GM12874 (cell line): ENCODE data around the gene FAM107A.

ENCODE experiments used
- TF ChIP-seq, protein P1 (sequence below): IDR thresholded peaks from 2 replicates; pipeline ENCODE4 v1.5.1; 2011; ENCODE audit warnings: low read depth, mild to moderate bottlenecking, control low read depth, low read length, moderate library complexity; ENCODE audit not compliant: insufficient read depth

The FAM107A gene

DNA sequence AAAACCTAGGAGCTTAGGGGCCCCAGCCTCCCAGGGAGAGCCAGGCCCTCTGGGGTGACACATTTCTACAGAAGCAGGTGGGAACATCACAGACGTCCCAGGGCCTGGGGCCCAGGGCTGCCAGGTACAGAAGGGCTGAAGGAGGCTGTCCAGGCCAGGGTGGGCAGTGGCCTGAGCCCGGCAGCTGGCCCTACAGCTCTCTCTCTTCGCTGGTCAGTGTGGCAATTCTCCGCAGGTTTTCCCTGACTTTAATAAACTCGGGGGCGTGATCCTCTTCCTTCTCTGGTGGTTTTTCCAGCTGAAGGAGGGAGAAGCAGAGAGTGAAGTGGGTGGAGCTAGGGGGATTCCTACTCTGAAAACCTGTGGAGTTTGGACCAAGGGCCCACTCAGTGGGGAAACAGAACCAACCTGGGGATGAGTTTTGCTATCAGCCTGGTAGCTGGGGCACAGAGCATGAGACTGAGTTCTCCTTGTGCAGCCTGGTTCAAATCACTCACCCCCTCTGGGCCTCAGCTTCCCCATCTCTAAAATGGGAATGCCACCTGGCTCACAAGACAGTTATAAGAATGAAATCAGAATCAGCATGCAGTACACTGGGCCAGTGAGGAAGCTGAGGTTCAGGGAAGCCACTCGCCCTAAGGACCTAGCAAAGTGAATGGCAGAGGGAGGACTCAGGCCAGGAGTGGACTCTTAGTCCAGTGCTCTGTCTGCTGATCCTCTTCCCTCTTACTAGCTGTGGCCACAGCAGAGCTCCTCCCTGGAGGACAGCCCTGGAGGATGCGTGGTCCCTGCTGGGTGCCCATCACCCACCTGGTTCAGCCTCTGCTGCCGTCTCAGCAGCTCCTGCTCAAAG, 10.6 kb downstream of the FAM107A start:
- TF ChIP-seq, protein P1, sequence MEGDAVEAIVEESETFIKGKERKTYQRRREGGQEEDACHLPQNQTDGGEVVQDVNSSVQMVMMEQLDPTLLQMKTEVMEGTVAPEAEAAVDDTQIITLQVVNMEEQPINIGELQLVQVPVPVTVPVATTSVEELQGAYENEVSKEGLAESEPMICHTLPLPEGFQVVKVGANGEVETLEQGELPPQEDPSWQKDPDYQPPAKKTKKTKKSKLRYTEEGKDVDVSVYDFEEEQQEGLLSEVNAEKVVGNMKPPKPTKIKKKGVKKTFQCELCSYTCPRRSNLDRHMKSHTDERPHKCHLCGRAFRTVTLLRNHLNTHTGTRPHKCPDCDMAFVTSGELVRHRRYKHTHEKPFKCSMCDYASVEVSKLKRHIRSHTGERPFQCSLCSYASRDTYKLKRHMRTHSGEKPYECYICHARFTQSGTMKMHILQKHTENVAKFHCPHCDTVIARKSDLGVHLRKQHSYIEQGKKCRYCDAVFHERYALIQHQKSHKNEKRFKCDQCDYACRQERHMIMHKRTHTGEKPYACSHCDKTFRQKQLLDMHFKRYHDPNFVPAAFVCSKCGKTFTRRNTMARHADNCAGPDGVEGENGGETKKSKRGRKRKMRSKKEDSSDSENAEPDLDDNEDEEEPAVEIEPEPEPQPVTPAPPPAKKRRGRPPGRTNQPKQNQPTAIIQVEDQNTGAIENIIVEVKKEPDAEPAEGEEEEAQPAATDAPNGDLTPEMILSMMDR, result no peak

DNA sequence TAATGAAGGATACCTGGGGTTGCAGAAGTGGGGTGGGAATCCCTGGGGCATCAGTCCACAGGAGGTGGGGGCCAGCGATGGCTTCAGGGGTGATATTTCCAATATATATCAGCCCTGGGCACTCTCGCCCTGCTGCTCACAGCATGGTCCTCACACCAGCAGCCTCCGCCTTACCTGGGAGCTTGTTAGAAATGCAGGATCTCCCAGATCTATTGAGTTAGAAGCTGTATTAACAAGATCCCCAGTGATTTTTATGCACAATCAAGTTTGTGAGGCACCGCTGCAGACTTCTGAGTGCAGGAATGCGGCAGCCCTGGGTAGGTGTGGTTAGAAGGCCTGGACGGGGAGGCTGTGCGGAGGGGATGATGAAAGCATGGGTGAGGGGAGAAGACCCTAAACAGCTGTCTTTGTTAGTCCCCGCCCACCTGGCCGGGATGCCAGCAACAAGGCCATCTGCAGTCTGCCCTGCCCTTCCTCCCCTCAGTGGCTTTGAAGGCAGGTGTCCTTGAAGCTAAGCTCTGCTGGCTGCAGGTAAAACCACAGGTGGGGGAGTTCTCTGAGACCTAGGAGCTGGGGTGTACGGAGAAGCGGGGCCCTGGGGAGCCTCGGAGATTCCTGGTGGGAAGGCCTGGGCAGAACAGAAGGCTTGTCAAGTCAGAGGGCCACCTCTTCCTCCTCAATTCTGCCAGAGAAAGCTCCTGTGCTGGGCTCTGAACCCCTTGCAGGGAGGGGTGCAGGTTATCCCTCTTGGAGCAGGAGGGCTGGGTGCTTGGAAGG, 11.4 kb downstream of the FAM107A start:
- TF ChIP-seq, protein P1, result no peak

DNA sequence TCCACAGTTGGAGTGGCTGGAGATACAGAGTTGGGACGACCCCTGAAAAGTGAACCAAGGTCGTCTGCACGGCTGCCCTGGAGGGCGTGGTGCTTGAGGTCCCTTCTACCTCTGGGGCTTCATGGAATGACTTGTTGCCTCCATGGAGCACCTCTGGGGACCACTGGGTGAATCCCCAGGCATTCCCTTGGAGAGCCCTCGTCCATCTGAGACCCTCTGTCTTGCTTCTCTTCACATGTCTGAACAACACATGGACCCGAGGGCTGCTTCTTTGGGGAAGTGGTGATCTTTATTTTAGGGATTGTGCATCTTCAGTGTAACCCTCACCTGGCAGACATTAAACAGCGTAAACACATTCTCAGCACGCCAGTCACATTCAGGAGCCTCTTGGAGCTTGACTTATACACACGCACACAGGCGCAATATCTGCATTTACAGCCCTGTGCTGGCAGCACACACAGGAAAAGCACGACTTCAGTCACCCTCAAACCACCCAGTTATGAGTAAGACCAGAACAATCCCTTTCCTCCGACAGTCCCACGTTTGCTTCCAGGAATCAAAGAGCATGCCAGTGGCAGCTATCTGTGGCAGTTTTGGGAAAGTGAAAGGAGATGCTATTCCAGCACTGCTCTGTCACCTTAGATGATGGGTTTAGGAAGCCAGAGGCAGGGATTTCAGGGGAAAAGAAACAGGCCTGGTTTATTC, 12.6 kb downstream of the FAM107A start:
- TF ChIP-seq, protein P1, result no peak

DNA sequence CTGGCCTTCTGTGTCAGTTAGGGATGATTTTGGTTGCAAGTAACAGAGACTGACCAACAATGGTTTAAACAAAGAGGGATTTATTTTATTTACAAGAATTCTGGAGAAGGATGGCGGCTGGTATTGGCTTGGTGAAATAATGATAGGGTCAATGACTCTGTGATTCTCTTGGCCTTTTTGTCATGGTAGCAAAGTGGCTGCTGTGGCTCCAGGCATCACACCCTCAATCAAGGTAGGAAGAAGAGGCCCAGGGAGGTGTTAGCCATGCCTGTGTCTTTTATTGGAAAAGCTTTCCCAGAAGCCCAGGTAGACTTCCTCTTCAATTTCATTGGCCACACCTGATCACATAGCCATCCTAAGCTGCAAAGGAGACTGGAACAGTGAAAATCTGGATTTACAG, 13.1 kb downstream of the FAM107A start:
- TF ChIP-seq, protein P1, result no peak

DNA sequence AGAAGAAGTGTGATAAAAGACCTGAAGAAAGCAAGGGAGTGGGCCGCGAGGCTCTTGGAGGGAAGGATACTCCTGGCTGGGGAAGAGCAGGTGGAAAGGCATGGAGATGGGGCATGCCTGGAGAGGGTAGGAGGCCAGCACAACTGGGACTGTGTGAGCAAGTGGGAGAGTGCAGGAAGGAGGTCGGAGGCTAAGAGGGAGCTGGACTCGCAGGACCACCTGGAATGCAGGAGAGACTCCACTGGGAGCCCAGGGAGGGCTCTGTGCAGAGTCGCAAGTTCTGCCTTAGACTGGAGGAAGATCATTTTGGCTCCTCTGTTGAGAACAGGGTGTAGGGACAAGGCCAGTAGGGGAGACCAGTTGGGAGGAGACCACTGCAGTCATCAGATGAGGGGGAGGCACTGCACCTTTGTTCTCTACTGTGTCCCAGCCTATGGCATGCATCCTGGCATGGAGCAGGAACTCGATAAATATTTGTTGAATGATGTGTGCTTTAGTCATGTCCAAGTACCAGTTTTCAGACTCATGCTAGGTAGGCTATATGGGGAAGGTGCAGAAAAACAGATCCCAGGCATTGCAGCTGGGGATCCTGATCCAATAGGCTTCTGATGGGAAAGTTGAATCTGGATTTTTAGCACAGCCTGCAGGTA, 13.7 kb downstream of the FAM107A start:
- TF ChIP-seq, protein P1, result no peak

DNA sequence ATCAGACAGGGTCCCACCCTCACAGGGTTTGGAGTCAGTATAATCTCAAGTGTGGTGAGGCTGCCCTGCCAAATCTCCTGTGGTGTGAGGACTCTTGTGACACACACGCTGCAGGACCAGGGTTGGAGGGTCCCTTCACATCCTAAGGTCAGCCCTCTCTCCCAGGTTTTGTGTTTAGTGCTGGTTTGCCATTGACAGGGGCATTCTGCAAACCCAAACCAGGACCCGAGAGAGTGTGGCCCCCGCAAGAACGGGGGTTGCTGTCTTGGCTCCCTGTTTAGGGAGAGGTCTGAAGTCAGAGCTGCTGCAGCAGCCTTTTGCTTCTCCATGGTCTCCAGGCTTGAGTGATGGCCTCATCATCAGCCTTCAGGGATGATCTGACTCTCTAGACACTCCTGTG, 14.7 kb downstream of the FAM107A start:
- TF ChIP-seq, protein P1, result no peak
